ENCODE measurements around the gene TMEM38A.

DNA sequence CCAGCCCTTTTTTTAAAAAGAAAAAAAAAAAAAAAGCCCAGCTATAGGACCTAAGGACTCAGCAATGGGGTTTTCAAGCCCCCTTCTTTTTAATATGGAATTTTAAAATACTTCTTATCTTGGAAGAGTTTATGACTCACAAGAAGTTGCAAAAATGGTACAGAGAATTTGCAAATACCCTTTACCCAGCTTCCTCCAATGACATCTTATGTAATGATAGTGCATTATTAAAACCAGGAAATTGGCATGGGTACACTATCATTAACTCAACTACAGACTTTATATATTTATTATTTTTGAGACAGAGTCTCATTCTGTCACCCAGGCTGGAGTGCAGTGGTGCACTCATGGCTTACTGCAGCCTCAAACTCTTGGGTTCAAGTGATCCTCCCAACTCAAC is 16.1 kb downstream of the TMEM38A start:
- TF ChIP-seq, protein P1, sequence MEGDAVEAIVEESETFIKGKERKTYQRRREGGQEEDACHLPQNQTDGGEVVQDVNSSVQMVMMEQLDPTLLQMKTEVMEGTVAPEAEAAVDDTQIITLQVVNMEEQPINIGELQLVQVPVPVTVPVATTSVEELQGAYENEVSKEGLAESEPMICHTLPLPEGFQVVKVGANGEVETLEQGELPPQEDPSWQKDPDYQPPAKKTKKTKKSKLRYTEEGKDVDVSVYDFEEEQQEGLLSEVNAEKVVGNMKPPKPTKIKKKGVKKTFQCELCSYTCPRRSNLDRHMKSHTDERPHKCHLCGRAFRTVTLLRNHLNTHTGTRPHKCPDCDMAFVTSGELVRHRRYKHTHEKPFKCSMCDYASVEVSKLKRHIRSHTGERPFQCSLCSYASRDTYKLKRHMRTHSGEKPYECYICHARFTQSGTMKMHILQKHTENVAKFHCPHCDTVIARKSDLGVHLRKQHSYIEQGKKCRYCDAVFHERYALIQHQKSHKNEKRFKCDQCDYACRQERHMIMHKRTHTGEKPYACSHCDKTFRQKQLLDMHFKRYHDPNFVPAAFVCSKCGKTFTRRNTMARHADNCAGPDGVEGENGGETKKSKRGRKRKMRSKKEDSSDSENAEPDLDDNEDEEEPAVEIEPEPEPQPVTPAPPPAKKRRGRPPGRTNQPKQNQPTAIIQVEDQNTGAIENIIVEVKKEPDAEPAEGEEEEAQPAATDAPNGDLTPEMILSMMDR (IDR thresholded peaks at IDR 0.05), result no peak
- TF ChIP-seq ZFX (IDR thresholded peaks at IDR 0.05; ENCODE audit: borderline replicate concordance), result no peak
